GM18526 (cell line): ENCODE results near the gene HHATL.

Experiments
- POLR2A ChIP-seq: IDR thresholded peaks from 3 replicates; pipeline ENCODE4 v1.6.1; 2011; ENCODE audit not compliant: insufficient read length; ENCODE audit errors: extremely low read depth

Gene HHATL

DNA sequence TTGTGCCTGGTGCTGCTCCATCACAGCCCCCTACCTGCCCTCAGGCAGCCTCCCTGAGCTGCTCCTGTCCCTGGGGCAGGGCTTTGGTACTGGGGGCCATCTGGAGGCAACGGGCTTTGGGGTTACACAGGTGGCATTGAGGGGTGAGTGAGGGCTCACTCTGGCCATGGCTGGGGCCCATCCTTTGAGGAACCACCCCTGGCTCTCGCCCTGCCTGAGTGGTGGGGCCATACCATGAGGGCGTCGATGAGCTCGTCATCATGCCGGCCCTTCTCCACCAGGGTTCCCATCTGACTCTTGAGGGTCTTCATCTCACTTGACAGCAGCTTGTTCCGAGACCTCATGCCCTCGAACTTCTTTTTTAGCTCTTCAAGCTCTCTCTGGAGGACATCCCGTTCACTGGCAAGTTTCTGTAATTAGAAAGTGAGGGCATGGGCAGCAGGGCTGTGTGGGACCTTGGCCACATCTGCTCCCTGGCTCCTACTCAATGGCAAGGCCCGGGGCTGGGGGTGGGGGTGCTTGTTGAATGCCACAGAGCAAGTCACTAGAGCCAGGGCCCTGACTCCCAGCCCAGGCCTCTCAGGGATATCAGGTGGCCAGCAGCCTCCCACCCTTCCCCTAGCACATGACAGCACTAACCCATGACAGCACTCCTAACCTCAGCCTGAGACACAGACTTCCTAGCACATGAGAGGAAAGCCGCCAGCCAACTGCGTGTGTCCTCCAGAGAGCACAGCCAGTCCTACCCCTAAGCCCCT lies 37.0 kb upstream of the HHATL start:
- no peak for TF ChIP-seq POLR2A

DNA sequence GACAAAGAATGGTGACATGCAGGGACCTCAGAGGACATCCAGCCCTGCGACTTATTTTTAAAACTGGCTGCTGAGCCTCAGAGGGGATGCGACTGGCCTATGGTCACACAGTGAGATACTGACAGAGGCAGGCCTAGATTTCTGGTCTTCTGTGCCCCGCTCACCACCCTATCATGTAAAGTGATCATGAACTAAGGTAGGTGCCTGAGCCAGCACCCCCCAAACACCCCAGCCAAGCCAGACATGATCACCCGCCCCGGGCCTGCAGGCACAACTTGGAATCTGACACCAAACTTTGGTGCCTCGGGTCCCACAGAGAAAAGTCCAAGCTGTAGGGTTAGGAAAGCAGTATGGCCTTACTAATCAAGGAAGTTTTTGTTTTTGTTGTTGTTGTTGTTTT lies 33.9 kb upstream of the HHATL start:
- no peak for TF ChIP-seq POLR2A

DNA sequence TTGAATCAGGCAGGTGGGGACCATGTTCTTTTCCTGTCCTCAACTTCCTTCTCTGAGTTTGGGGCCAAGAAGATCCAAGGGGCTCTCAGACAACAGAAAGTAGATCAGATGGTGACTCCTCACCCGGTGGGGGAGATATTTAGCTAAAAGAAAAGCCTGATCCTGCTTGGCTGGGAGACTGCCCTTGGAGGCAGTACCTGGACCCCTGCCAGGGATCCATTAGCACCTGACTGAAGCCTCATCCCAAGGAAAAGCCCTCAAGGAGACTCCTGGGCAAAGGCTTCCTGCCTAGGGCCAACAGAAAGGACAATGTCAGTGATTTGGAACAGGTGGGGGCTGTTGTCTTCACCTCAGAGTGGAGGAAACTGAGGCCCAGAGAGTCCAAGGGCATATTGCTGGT lies 33.5 kb upstream of the HHATL start:
- TF ChIP-seq POLR2A: no peak

DNA sequence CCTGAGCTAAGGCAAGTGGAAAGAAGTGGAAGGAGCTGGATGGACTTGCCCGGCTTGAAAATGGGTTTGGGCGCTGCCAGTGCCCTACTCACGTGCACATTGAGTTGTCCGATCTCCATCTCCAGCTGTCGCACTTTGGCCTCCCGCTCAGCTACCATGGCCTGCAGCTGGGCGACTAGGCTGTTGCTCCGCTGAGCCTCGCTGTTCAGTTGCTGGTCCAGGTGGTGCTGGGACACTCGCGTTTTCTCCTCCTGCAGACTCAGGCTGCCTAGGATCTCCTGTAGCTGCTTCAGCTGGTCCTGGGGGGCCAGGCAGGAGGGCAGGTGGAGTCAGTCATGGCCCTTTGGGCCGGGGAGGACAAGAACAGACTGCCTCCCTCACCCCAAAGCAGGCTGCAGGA lies 33.0 kb upstream of the HHATL start:
- no peak for TF ChIP-seq POLR2A

DNA sequence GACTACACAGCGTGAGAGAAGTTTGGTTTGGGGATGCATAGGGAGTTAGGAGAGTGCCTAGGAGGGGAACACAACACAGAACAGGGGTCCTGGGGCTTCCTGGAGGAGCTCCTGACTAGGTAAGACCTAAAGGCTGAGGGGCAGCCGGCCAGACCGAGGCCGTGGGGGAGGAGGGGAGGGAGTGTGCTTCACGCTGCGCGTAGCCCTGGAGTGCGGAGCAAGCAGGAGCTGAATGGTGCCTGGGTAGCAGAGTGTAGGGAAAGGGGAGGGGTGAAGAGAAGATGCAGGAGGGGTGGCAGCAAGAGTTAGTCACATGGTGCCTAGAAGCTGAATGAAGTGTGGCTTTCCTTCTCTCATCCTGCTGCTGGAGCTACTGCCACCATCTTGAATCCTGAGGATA lies 32.4 kb upstream of the HHATL start:
- TF ChIP-seq POLR2A: no peak

DNA sequence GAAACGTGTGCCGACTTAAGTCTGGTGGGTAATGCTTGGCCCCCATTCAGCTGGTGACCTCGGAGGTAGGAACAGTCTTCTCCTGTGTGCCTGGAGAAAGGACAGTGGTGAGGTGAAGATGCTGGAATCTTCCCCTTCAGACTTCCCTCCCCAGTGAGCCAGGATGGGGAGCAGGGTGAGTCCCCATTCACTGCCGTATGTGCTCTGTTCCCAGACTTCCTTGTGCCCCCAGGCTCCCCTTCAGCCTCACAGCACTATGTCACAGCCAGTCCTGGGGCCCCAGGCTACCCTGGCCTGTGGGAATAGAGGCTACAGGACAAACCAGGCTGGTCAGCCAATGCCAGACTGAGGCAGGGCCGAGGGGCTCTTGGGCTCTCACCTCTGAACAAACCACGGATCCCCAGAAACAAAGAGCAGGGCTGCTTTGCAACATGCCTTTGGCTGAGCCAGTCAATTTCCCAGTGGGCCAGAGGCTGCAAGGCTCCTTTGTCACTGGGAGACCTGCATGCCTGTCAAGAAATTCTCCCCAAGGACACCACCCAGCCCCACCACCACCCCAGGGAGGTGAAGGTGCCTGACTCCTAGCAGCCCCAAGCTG lies 31.8 kb upstream of the HHATL start:
- no peak for TF ChIP-seq POLR2A

DNA sequence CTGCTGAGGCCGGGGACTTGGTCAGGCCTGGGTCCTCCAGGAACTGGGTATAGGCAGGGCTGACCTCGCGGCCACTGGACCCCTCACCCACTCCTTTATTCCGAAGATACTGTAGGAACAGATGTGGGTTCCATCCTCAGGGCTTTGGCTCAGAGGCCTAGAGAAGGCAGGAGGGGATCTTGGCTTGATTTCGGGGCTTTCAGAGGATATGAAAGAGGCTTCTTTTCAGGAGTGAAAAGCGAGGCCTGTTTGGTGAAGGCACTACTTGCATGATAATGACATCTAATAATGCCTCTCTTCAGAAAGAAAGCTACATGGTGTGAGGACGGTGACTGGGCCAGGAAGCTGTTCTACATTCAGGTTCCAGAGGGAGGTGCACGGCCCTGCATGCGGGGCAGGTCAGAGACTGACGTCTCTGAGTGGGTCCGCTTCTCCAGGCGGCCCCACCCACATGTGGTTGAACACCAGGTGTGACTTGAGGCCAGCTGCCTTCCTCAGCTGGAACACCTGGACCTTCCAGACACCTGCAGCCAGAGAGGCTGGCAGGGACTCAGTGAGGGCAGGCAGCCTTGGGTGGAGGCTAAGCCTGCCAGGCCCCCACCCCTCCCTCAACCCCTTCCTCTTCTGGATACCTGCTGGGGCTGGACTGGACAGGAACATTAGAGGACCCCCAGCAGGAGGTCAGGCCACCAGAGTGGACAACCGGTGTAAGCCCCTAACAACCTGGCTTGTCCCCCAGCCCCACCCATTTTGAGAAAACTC lies 31.1 kb upstream of the HHATL start:
- TF ChIP-seq POLR2A: no peak

DNA sequence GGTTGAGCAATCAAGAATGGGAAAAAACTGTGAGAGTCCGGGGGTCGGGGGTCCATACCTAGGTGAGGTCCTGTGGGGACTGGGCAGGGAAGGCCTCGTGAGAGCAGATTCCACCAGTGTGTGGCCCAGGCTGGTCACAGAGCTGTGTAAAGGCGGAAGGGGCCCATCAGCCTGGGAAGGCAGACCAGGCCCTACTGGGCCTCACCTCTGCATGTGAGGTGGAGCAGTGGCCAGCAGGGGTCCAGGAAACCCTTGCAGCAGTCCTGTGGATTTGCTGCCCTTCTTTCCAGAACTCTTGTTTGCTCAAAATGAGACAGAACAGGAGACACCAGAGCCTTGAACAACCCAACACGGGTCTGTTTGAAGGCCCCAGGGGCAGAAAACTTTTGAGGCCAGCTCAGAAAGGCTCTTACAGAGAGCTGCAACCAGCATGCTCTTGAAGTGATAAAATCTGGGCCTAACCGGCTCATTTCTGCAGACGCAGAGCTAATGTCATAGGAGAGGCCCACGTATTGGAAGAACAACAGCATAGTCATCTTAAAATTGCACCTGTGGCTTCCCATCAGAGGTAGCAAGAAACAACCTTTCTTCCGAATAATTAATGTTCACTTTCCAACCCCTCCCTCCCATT lies 30.3 kb upstream of the HHATL start:
- no peak for TF ChIP-seq POLR2A

DNA sequence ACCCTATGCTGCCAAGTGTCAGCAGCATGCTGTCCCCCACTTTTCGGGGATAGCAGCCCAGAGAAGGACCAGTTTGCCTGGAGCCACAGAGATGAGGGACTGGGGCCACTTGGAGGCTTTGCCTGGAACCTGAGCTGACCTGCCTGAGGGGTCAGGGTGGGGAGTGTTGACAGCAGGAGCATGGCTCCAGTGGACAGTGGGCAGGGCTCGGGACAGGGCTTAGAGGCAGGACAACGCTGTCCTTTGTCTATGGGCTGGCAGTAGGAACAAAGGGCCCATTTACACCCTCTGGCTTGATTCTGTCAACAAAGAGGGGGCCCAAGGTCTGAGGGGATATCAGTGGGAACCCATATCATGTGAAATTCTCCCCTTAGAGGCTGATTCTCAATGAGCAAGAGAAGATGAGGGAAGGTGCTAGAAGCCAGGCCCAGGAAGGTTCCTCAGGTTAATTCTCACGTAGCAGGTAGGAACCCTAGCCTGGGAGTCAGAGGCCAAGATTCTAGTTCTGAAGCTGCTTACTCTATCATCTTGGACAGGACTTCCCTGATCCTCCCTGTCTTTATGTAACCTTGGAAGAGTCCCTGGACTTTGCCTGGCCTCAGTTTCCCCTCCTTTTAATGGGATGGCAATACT lies 29.7 kb upstream of the HHATL start:
- TF ChIP-seq POLR2A: no peak

DNA sequence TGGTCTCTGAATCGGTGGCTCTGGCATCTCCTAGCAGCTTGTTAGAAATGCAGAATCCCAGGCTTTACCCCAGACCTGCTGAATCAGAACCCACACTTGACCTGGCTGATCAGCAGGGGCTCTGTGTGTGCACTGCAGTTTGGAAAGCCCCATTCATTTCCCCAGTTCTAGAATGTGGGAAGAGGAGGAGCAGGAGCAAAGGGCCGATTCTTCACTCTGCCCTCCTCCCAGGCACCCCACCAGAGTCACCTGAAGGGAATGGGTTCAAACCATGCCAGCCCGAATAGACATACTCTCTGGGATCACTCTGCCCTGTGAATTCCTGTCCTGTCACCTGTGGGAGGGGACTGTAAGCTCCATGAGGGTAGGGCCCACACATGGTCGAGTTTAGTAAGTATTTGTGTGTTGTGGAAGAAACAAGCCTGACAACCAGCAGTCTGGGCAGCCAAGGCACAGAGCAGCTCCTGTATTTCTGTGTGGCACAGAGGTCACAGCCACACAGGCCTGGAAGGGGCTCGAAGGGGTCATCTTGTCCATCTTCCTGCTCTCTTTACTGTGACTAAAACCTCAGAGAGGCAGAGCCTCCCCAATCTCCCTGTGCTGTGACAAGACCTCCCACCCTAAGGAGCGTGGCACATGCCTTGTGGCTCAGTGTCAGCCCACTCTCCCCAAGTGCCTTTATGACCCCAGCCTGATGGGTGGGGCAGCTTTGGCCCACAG lies 29.0 kb upstream of the HHATL start:
- TF ChIP-seq POLR2A: no peak

DNA sequence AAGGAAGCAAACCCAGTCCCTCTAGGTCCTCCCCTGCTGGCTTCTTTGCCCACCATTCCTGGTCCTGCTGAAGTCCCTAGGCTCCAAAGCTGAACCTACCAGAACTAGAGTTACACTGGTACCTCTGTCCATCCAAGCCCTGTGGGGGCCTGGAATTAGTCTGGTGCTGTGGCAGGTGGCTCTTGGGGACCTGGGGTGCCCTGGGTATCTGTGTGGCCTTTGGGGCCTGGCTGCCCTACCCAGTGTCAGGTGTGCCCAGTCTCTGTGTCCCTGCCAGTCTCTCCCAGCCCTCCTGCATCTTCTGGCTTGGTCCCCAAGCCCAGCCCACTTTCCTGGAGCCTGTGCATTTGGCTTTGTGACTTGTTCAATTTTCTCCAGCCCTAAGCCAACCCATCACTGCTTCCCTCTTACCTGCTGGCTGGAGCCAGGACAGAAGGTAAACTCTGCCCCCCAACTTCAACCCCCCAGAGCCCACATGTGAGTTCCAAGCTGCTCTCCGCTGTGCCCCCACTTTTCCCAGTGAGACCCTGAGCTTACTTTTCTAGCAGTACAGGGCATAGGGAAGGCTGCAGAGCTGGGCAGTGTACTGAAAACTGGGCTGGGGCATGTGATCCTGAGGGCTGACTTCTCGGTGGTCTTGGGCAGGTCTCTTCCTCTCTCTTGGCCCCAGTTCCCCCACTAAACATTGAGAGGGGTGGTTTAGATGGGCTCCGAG lies 28.3 kb upstream of the HHATL start:
- TF ChIP-seq POLR2A: no peak

DNA sequence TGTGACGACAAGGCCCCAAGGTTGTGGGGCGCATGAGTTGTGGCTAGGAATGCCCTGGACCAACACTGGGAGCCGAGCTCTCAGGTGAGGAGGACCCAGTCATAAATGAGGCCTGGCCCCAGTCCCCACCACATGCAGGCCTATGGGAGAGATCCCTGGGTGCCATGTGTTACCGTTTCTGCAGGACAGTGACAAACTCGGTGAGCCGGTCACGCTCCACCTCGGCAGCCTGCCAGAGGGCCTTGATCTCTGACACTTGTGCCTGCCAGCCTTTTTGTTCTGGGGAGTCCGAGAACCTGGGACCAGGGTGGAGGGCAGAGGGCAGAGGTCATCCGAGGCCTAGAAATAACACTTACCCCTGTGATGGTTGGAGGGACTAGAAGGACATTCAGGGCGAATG lies 27.7 kb upstream of the HHATL start:
- TF ChIP-seq POLR2A: no peak

DNA sequence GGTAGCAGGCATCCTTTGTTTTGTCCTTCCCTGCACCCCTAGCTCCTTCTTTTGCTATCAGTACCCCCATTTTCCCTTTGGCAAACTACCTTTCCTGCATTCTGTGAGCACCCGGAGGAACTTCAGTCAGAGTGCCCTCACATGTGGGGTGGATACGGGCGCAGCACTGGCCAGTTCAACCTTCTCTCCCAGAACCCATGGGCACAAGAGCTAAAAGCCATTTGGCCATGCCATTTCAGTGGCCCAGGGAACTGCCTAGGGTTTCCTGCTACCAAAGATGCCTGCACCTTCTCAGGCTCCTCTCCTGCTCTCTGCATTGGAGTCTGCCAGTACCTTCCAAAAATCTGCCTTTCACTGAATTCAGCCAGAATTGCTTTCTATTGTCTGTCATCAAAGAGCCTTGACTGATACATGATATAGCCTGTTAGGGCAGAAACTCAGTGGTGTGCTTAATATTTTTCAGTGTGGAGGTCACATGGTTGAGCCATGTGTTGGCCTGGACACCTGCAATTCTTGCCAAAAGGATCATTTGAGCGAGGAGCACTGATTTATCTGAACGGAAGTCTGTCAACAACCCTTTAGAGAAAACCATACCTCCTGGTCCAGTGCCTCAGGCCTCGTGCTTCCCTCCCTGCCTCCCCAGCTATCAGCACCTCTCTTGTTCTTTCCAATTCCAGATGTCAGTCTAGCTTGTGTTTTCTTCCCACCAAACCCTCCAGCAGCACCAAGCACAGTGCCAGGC lies 27.0 kb upstream of the HHATL start:
- TF ChIP-seq POLR2A: no peak

DNA sequence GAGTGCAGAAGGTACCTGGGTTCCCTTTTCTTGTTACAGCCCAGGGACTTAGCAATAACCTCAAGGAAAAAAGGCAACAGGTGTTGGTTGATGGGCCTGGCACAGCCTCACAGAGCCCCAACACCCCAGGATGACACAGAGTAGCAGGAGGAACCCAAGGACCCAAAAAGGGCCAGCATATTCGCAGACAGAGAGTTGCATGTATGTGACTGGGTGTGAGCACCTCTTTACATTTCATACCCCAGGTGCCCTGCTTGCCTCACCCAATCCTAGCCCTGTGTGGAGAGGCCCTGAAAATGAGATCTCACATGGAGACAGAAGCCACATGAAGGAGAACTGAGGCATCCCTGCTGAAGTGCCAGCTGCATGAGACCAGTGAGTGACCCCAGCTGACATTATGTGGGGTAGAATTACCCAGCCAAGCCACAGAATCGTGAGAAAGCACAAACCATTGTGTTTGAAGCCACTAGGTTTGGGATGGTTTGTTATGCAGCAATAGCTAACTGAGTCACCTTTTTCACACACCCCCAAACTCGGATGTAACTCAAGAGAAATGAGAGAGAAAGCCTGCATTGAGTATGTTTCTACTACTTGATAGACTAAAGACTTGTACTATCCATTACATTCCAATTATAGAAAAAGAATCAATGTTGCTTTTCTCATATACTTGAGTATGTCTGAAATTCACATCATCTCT lies 26.2 kb upstream of the HHATL start:
- TF ChIP-seq POLR2A: no peak
